Endothelial cell of umbilical vein (primary cell): ENCODE data around the gene PHOX2A. TPM values are rescaled to one million over a fixed set of nuclear protein-coding genes. Genes with fewer than 3 reads are reported as not detected.

ENCODE experiments used
- BruUV-seq: library from RNA; stranded (reverse); fragments of 400-500 nt; replicated peaks from 2 replicates; lab custom pipeline; 2021; lab: Mats Ljungman, UMichigan
- CTCF ChIA-PET: fragments of 300-600, 350-600 bp; sonication (Branson Sonifier 250); formaldehyde crosslinking; loops from one replicate; lab custom pipeline; 2021; ENCODE audit warnings: antibody characterized with exemption, inconsistent platforms; lab: Charles Lee
- POLR2A ChIA-PET: fragments of 300-600, 350-600 bp; sonication (Branson Sonifier 250); formaldehyde crosslinking; loops from one replicate; lab custom pipeline; 2021; ENCODE audit warnings: antibody characterized with exemption, inconsistent platforms; lab: Charles Lee
- DNase-seq: peaks from one replicate; pipeline ENCODE4 v3.0.0-alpha.2; 2011; ENCODE audit warnings: low read depth, low spot score
- FAIRE-seq: peaks from 2 replicates; lab custom pipeline; 2011; peaks lifted over from hg19 to GRCh38; lab: Jason Lieb, UNC
- H2AFZ ChIP-seq: 2 replicates; pipeline ENCODE4 v1.6.0; 2012; ENCODE audit warnings: low read depth, low read length, control low read depth, inconsistent platforms
- H3K27ac ChIP-seq: 2 replicates; pipeline ENCODE4 v1.5.1; 2011; ENCODE audit warnings: low read depth, mild to moderate bottlenecking, control low read depth, low read length, moderate library complexity; ENCODE audit not compliant: insufficient read depth
- H3K27me3 ChIP-seq, 2 experiments: 2 replicates each; pipeline versions ENCODE4 v1.6.0 to v1.6.1; 2011; ENCODE audit warnings: low read length in 2 of 2, mixed read lengths in 1 of 2; ENCODE audit not compliant: control insufficient read depth in 2 of 2, insufficient read depth in 2 of 2
- H3K36me3 ChIP-seq, 2 experiments: 2 replicates in 1 of 2; 3 replicates in 1 of 2; pipeline ENCODE4 v1.5.1; 2011; ENCODE audit warnings: low read length in 2 of 2, mild to moderate bottlenecking in 1 of 2, moderate library complexity in 1 of 2; ENCODE audit not compliant: control insufficient read depth in 2 of 2, insufficient read depth in 2 of 2; ENCODE audit errors: extremely low read depth in 1 of 2
- H3K4me1 ChIP-seq: 3 replicates; pipeline ENCODE4 v1.5.1; 2011; ENCODE audit warnings: mild to moderate bottlenecking, low read length; ENCODE audit not compliant: control insufficient read depth, insufficient read depth; ENCODE audit errors: extremely low read depth
- H3K4me2 ChIP-seq: 2 replicates; pipeline ENCODE4 v1.6.1; 2011; ENCODE audit warnings: low read length, control low read depth, mixed read lengths; ENCODE audit not compliant: insufficient read depth
- H3K4me3 ChIP-seq, 3 experiments: fragments of 200-600 bp in 1 of 3; sonication (generic), shearing (Covaris generic) in 1 of 3; replicated peaks in 1 of 3; 2 replicates each; pipeline ENCODE4 v1.5.1; 2011 to 2016; ENCODE audit warnings: control low read depth in 3 of 3, low read length in 3 of 3, mild to moderate bottlenecking in 2 of 3, inconsistent platforms in 1 of 3, low read depth in 1 of 3, moderate library complexity in 1 of 3; ENCODE audit not compliant: insufficient read depth in 1 of 3
- H3K79me2 ChIP-seq: 2 replicates; pipeline ENCODE4 v1.6.0; 2012; ENCODE audit warnings: low read length, inconsistent platforms; ENCODE audit not compliant: control insufficient read depth, insufficient read depth
- H3K9ac ChIP-seq: replicated peaks from 2 replicates; pipeline ENCODE3; 2011; ENCODE audit warnings: low read length, control low read depth; ENCODE audit not compliant: insufficient read depth; ENCODE audit errors: extremely low read depth
- H3K9me1 ChIP-seq: replicated peaks from 3 replicates; pipeline ENCODE4 v1.6.0; 2011; ENCODE audit warnings: mild to moderate bottlenecking, low read length; ENCODE audit not compliant: control insufficient read depth, insufficient read depth; ENCODE audit errors: extremely low read depth
- H3K9me3 ChIP-seq: replicated peaks from 2 replicates; pipeline ENCODE4 v1.5.1; 2012; ENCODE audit warnings: low read length, inconsistent platforms; ENCODE audit not compliant: control insufficient read depth, insufficient read depth
- H4K20me1 ChIP-seq: replicated peaks from 2 replicates; pipeline ENCODE3; 2011; ENCODE audit warnings: mild to moderate bottlenecking, low read length; ENCODE audit not compliant: control insufficient read depth, insufficient read depth; ENCODE audit errors: extremely low read depth
- EZH2 ChIP-seq: IDR thresholded peaks from 2 replicates; pipeline ENCODE4 v1.6.1; 2012; ENCODE audit warnings: borderline replicate concordance, low read depth, mild to moderate bottlenecking, moderate library complexity, low read length, inconsistent platforms; ENCODE audit not compliant: severe bottlenecking
- FOS ChIP-seq: IDR thresholded peaks from 2 replicates; pipeline ENCODE4 v1.6.1; 2011; ENCODE audit warnings: mild to moderate bottlenecking, low read length, moderate library complexity, borderline replicate concordance; ENCODE audit not compliant: insufficient read depth
- GATA2 ChIP-seq: IDR thresholded peaks from 2 replicates; pipeline ENCODE4 v1.7.0; 2011; ENCODE audit warnings: low read depth, mild to moderate bottlenecking, moderate library complexity, mixed read lengths, low read length; ENCODE audit not compliant: insufficient read length, insufficient read depth
- JUN ChIP-seq: IDR thresholded peaks from 2 replicates; pipeline ENCODE4 v1.6.1; 2011; ENCODE audit warnings: borderline replicate concordance, low read depth; ENCODE audit not compliant: insufficient read length, insufficient read depth
- MYC ChIP-seq: IDR thresholded peaks from one replicate; pipeline ENCODE4 v1.6.1; 2011; ENCODE audit warnings: mild to moderate bottlenecking, low read depth, low read length
- POLR2A ChIP-seq: IDR thresholded peaks from 2 replicates; pipeline ENCODE4 v1.6.1; 2012; ENCODE audit warnings: low read depth, mild to moderate bottlenecking, control low read depth, low read length
- POLR2AphosphoS5 ChIP-seq: IDR thresholded peaks from 2 replicates; pipeline ENCODE4 v1.6.1; 2012; ENCODE audit warnings: low read depth, mild to moderate bottlenecking, control low read depth, low read length, moderate library complexity; ENCODE audit not compliant: insufficient read depth
- dilution Hi-C: fragments of 300-500 bp; cut with MboI; formaldehyde crosslinking; loops from one replicate; pipeline ENCODE4 v1.15.0; 2019; ENCODE audit warnings: low sequenced_read_pairs; ENCODE audit not compliant: extremely low pct_ligation_motif_present
- intact Hi-C: fragments of 100-400 bp; cut with micrococcal nuclease; formaldehyde crosslinking; loops from one replicate; pipeline ENCODE4 v1.10.0; 2022
- polyA plus RNA-seq, 4 experiments: library from polyadenylated mRNA; depleted of rRNA in 3 of 4; stranded (reverse) in 3 of 4; unstranded in 1 of 4; fragments of >200 nt; gene quantifications; 2 replicates each; pipeline versions ENCODE4 v1.2.1 to v1.2.3, GENCODE V29; 2011 to 2012; ENCODE audit warnings: missing spikeins in 1 of 4
- total RNA-seq: library from RNA; stranded (reverse); gene quantifications from 2 replicates; pipeline ENCODE4 v1.2.3, GENCODE V29; 2021
- TF ChIP-seq, protein P1 (sequence below): IDR thresholded peaks from 2 replicates; pipeline ENCODE4 v1.6.1; 2011; ENCODE audit not compliant: insufficient read depth, insufficient read length
- TF ChIP-seq, protein P2 (sequence below), 2 donors: IDR thresholded peaks; 1 replicate in 1 of 2; 2 replicates in 1 of 2; pipeline ENCODE4 v1.5.1; 2011; ENCODE audit warnings: low read length in 2 of 2, mild to moderate bottlenecking in 2 of 2, moderate library complexity in 2 of 2, control low read depth in 1 of 2, inconsistent platforms in 1 of 2, low read depth in 1 of 2; ENCODE audit not compliant: insufficient read depth in 1 of 2; ENCODE audit errors: extremely low read depth in 1 of 2

The PHOX2A gene
- total and polyA plus RNA-seq, 2 donors (not counting 3 experiments of a cell fraction or from before 2014, with no cell fraction given): not detected

DNA sequence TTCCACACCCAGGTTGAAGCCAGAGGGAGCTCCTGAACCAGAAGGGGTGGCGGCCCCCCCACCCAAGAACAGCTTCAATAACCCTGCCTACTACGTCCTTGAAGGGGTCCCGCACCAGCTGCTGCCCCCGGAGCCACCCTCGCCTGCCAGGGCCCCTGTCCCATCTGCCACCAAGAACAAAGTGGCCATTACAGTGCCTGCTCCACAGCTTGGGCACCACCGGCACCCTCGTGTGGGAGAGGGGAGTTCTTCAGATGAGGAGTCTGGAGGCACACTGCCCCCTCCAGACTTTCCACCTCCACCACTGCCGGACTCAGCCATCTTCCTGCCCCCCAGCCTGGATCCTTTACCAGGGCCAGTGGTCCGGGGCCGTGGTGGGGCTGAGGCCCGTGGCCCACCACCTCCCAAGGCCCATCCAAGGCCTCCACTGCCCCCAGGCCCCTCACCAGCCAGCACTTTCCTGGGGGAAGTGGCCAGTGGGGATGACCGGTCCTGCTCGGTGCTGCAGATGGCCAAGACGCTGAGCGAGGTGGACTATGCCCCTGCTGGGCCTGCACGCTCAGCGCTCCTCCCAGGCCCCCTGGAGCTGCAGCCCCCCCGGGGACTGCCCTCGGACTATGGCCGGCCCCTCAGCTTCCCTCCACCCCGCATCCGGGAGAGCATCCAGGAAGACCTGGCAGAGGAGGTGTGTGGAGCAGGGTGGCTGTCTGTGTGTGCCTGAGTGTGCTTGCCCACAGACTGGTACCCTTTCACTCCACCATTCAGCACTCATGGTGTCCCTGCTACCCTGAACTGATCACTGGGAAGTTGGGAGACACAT, 6.7 kb downstream of the PHOX2A start:
- Histone ChIP-seq H4K20me1 (no peaks in the 10 kb centered on the region), H3K4me2 (no peak overlapping the region), H3K36me3 (peaks cover 9 to 45% of the 10 kb centered on the region in 2 experiments), H3K9me1 (no peaks in the 10 kb centered on the region), H3K4me1 (peaks cover 12% of the 10 kb centered on the region), H3K27ac (no peak overlapping the region), H3K79me2 (no peaks in the 10 kb centered on the region), H2AFZ (no peak overlapping the region), H3K27me3 (peaks cover 24 to 32% of the 10 kb centered on the region in 2 experiments), H3K9ac (no peak overlapping the region), H3K4me3 (no peak overlapping the region), H3K9me3 (no peaks in the 10 kb centered on the region)
- no peak for FAIRE-seq
- TF ChIP-seq JUN: no peak
- TF ChIP-seq POLR2A: no peak
- ChIA-PET POLR2A (interaction anchor here (0.6 to 1.4 kb wide), 2 partner anchors 9 to 131 kb away, joined by 4 to 8 read pairs; no protein-coding TSS in a partner anchor), CTCF (interaction anchor here (0.7 to 3.8 kb wide), 18 partner anchors 7 to 261 kb away, joined by 3 to 38 read pairs (median 4); partner anchors contain the start of gene INPPL1)
- no TSS peak for BruUV-seq
- DNase-seq: no peak
- dilution Hi-C loops: no loop called here
- intact Hi-C loops: no loop called here

DNA sequence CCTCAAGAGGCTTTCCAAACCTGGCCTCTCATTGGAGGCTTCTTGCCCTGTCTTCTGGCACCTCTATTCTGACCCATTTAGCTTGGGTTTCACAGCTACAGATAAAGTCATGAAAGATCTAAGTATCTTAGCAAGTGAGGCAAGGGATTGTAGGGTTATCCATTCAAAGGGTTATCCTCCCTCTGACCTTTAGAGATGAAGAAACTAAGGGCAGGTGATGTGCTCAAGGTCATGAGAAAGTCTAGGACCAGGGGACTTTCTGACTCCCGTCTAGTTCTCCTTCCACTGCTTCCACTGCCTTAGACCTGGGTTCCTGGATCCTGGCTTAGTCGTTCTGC, 7.2 kb downstream of the PHOX2A start:
- FAIRE-seq: no peak
- CTCF ChIA-PET: interaction anchor here (0.7 to 3.8 kb wide), 7 partner anchors 9 to 211 kb away, joined by 3 to 38 read pairs (median 4); partner anchors contain the start of gene INPPL1
- Histone ChIP-seq H3K79me2 (no peaks in the 10 kb centered on the region), H3K27ac (no peak overlapping the region), H3K4me2 (no peak overlapping the region), H4K20me1 (no peaks in the 10 kb centered on the region), H3K27me3 (peaks cover 18 to 26% of the 10 kb centered on the region in 2 experiments), H3K4me1 (peaks cover 12% of the 10 kb centered on the region), H3K9ac (no peak overlapping the region), H3K9me3 (no peaks in the 10 kb centered on the region), H3K4me3 (no peak overlapping the region), H3K9me1 (no peaks in the 10 kb centered on the region), H3K36me3 (peaks cover 9 to 51% of the 10 kb centered on the region in 2 experiments), H2AFZ (no peak overlapping the region)
- no peak for TF ChIP-seq GATA2
- TF ChIP-seq POLR2AphosphoS5: no peak
- no peak for TF ChIP-seq EZH2
- TF ChIP-seq, protein P1, sequence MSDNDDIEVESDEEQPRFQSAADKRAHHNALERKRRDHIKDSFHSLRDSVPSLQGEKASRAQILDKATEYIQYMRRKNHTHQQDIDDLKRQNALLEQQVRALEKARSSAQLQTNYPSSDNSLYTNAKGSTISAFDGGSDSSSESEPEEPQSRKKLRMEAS: no peak
- no peak for TF ChIP-seq FOS
- TF ChIP-seq, protein P2, sequence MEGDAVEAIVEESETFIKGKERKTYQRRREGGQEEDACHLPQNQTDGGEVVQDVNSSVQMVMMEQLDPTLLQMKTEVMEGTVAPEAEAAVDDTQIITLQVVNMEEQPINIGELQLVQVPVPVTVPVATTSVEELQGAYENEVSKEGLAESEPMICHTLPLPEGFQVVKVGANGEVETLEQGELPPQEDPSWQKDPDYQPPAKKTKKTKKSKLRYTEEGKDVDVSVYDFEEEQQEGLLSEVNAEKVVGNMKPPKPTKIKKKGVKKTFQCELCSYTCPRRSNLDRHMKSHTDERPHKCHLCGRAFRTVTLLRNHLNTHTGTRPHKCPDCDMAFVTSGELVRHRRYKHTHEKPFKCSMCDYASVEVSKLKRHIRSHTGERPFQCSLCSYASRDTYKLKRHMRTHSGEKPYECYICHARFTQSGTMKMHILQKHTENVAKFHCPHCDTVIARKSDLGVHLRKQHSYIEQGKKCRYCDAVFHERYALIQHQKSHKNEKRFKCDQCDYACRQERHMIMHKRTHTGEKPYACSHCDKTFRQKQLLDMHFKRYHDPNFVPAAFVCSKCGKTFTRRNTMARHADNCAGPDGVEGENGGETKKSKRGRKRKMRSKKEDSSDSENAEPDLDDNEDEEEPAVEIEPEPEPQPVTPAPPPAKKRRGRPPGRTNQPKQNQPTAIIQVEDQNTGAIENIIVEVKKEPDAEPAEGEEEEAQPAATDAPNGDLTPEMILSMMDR (IDR thresholded peaks at IDR 0.05; ENCODE audit: extremely low read depth in 1 of 2, insufficient read depth in 1 of 2, low read depth in 1 of 2, low read length in 2 of 2): no peak
- no peak for TF ChIP-seq JUN
- TF ChIP-seq POLR2A: no peak
- TF ChIP-seq MYC: no peak
- no peak for DNase-seq
- no TSS peak for BruUV-seq
- POLR2A ChIA-PET: interaction anchor here (0.6 to 1.4 kb wide), 2 partner anchors 9 to 130 kb away, joined by 4 to 8 read pairs; no protein-coding TSS in a partner anchor
- intact Hi-C loops: no loop called here
- dilution Hi-C loops: no loop called here
